Testis (tissue), 3 donors: ENCODE data around the gene GABRA4. TPM values are rescaled to one million over a fixed set of nuclear protein-coding genes. Genes with fewer than 3 reads are reported as not detected.

Source experiments
- DNase-seq: peaks from one replicate; pipeline ENCODE4 v3.0.0-alpha.2; 2019
- H3K27ac ChIP-seq, 2 donors: fragments of 200-600 bp; sonication (generic); one replicate each; pipeline ENCODE4 v1.5.1; 2019
- H3K27me3 ChIP-seq: fragments of 200-600 bp; sonication (generic); one replicate; pipeline ENCODE4 v1.5.1; 2019
- H3K36me3 ChIP-seq: fragments of 200-600 bp; sonication (generic); one replicate; pipeline ENCODE4 v1.5.1; 2017; ENCODE audit warnings: low read depth; ENCODE audit errors: missing control alignments
- H3K4me1 ChIP-seq: fragments of 200-600 bp; sonication (generic); one replicate; pipeline ENCODE4 v1.5.1; 2019
- H3K4me3 ChIP-seq, 2 donors: fragments of 200-600 bp; sonication (generic); one replicate each; pipeline ENCODE4 v1.5.1; 2017 to 2019
- H3K9me3 ChIP-seq: fragments of 200-600 bp; sonication (generic); one replicate; pipeline ENCODE4 v1.5.1; 2017
- POLR2A ChIP-seq: fragments of 450-650 bp; IDR thresholded peaks from one replicate; pipeline ENCODE4 v1.6.1; 2017; ENCODE audit warnings: antibody characterized with exemption, mild to moderate bottlenecking, moderate library complexity
- WGBS, 2 donors: methylation state at CpG; one replicate each; pipeline ENCODE4 v1.1.5; 2018; 5-methylcytosine and 5-hydroxymethylcytosine counted together
- intact Hi-C: fragments of 100-400 bp; cut with DNase I; formaldehyde crosslinking; loops from one replicate; pipeline ENCODE4 v1.15.1; 2023; ENCODE audit warnings: low total_unique reads
- polyA plus RNA-seq: library from polyadenylated mRNA; stranded (reverse); fragments of 350-450 nt; fragmentation: Illumina TruSeq; extraction: RNeasy Lipid Tissue Mini Kit (QIAGEN cat#74804); gene quantifications from one replicate; pipeline ENCODE4 v1.2.3, GENCODE V29; 2014; ENCODE audit warnings: low read depth, low replicate concordance; ENCODE audit not compliant: insufficient read depth
- total RNA-seq, 2 donors: library from RNA; depleted of rRNA; stranded (reverse); fragments of >200 nt; gene quantifications; one replicate each; pipeline ENCODE4 v1.2.3, GENCODE V29; 2016
- TF ChIP-seq, protein P1 (sequence below), 3 experiments: fragments of 450-650 bp in 2 of 3; fragments of 200-600 bp in 1 of 3; sonication (generic) in 1 of 3; IDR thresholded peaks; one replicate each; pipeline ENCODE4 v1.5.1; 2016 to 2019; ENCODE audit warnings: antibody characterized with exemption in 3 of 3, mild to moderate bottlenecking in 2 of 3, moderate library complexity in 1 of 3

Gene GABRA4
- total and polyA plus RNA-seq, 3 donors from 2014 or later = 0.25 to 3.5 (median 0.94) TPM

DNA sequence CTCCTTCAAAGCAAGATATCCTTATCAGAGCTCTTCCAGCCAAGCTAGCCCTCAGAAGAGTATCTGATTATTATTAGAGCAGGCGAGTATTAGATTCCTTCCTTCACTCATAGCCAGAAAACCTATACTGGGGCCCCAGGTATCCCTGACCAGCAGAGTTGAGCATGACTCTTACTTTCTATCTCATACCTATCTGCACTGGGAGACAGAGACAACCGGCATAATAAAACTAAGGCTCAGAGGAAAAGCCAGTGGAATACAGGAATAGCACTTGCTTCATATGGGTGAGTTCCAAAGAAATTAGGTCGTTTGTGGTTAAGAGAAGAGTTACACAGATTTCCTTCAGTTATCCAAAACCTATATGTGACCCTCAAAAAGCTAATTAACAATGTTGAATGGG lies 42.6 kb downstream of the GABRA4 start:
- H3K36me3 ChIP-seq = no peaks in the 10 kb centered on the region
- no peak for DNase-seq
- no peaks in the 10 kb centered on the region for H3K4me1 ChIP-seq
- no peak for TF ChIP-seq POLR2A
- TF ChIP-seq, protein P1, sequence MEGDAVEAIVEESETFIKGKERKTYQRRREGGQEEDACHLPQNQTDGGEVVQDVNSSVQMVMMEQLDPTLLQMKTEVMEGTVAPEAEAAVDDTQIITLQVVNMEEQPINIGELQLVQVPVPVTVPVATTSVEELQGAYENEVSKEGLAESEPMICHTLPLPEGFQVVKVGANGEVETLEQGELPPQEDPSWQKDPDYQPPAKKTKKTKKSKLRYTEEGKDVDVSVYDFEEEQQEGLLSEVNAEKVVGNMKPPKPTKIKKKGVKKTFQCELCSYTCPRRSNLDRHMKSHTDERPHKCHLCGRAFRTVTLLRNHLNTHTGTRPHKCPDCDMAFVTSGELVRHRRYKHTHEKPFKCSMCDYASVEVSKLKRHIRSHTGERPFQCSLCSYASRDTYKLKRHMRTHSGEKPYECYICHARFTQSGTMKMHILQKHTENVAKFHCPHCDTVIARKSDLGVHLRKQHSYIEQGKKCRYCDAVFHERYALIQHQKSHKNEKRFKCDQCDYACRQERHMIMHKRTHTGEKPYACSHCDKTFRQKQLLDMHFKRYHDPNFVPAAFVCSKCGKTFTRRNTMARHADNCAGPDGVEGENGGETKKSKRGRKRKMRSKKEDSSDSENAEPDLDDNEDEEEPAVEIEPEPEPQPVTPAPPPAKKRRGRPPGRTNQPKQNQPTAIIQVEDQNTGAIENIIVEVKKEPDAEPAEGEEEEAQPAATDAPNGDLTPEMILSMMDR (IDR thresholded peaks at IDR 0.05) = no peak
- H3K27me3 ChIP-seq = no peaks in the 10 kb centered on the region
- no peak overlapping the region for H3K4me3 ChIP-seq
- H3K9me3 ChIP-seq = no peaks in the 10 kb centered on the region
- WGBS, 2 donors = 67 to 78% methylated on average over 3 of the region's 3 CpGs
- H3K27ac ChIP-seq = no peak overlapping the region
- intact Hi-C loops = no loop called here

DNA sequence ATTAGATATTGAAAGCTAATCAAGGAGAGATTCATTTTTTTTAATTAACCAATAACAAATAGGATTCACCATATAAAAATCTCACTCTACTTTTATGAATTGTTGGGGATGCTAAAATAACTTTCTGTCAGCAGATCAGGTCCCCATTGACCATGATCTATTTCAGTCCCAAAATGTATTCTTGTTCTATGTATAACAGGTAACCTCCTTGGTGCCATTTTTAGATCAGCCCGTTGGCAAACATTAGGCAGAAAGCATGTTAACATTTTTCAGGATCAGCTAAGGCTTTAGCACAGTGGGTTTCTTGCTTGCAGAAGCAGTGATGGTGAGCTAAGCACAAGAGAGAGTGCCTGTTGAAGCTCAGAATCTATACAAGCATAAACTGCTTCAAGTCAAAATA lies 43.6 kb downstream of the GABRA4 start:
- DNase-seq = no peak

DNA sequence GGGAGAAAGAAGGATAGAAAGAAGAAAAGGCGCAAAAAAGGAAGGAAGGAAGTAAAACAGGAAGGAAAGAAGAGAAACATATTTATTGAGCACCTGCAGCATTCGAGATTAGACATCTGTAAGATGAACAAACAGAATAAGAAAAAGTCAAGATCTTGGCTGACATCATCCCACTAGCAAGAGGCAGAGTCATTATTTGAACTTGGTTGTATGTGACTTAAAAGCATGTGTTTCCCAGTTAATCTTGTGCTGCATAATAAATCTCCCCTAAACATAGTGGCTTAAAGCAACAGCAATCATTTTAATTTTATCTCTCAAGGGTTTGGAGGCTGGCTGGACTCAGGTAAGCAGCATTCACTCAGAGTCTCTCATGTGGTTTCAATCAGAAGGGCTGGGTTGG lies 45.8 kb downstream of the GABRA4 start:
- Histone ChIP-seq H3K4me1 (no peaks in the 10 kb centered on the region), H3K27ac (no peak overlapping the region), H3K4me3 (no peak overlapping the region), H3K27me3 (no peaks in the 10 kb centered on the region), H3K9me3 (no peaks in the 10 kb centered on the region), H3K36me3 (no peaks in the 10 kb centered on the region)
- WGBS, 2 donors = 66 to 70% methylated on average over 2 of the region's 2 CpGs
- no peak for DNase-seq
- intact Hi-C loops = no loop called here
- TF ChIP-seq POLR2A = no peak
- TF ChIP-seq, protein P1 (IDR thresholded peaks at IDR 0.05) = no peak

More for the DNA sequence above, 43.6 kb downstream of the GABRA4 start:
- no peaks in the 10 kb centered on the region for H3K4me1 ChIP-seq
- H3K4me3 ChIP-seq = no peak overlapping the region
- H3K27me3 ChIP-seq = no peaks in the 10 kb centered on the region
- intact Hi-C loops = no loop called here
- no peak for TF ChIP-seq POLR2A
- TF ChIP-seq, protein P1 (IDR thresholded peaks at IDR 0.05) = no peak
- no peaks in the 10 kb centered on the region for H3K36me3 ChIP-seq
- no peaks in the 10 kb centered on the region for H3K9me3 ChIP-seq
- WGBS, 2 donors = 82 to 86% methylated on average over 1 of the region's 1 CpG
- no peak overlapping the region for H3K27ac ChIP-seq

DNA sequence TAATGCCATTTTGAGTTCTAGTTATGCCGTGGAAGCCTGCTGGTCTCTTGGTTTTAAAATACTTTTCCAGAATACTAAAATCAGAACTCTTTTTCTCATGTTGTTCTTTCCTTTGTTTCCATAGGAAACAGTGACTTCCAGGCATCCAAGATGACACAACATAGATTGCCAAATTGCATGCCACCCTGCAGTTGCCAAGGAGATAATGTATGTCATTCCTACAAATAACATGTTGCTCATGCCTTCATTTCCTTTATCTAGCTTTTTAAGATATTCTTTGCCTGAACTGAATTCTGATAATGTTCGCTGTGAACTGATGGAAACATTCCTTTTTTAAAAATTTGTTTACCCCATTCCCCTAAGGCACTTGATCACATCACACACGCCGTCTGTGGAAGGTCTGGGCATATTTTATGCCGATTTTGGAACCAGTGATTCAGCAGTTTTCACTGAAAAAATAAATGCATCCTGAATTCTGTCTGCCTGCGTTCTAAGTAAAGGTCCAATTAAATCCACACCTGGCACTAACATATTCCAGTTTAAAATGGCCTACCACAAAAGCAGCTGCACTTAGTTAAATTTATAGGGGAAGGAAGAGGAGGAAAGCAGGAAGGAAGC lies 46.4 kb downstream of the GABRA4 start:
- WGBS, 2 donors = 82 to 88% methylated on average over 6 of the region's 6 CpGs

More for the DNA sequence above, 46.4 kb downstream of the GABRA4 start:
- intact Hi-C loops = no loop called here
- Histone ChIP-seq H3K4me3 (no peak overlapping the region), H3K36me3 (no peaks in the 10 kb centered on the region), H3K9me3 (no peaks in the 10 kb centered on the region), H3K27me3 (no peaks in the 10 kb centered on the region), H3K27ac (no peak overlapping the region), H3K4me1 (no peaks in the 10 kb centered on the region)
- no peak for DNase-seq
- TF ChIP-seq, protein P1 (IDR thresholded peaks at IDR 0.05) = no peak
- no peak for TF ChIP-seq POLR2A
